Left cardiac atrium (tissue), 4 donors: Measurements from ENCODE around the gene KIF1B. TPM values are rescaled to one million over a fixed set of nuclear protein-coding genes. Genes with fewer than 3 reads are reported as not detected.

Experiments used
- ATAC-seq, 2 donors: fragments of 200-7000 bp; cut with Tn5 transposase; one replicate each; pipeline ENCODE4 v1.9.1; 2020; ENCODE audit warnings: mild to moderate bottlenecking in 2 of 2, moderate library complexity in 2 of 2
- DNase-seq: peaks from one replicate; pipeline ENCODE4 v3.0.0-alpha.2; 2020
- intact Hi-C, 2 donors: fragments of 100-400 bp; cut with DNase I; formaldehyde crosslinking; loops; one replicate each; pipeline versions ENCODE4 v1.14.1 to v1.15.1; 2022 to 2023
- total RNA-seq, 2 donors: library from RNA; stranded (reverse); fragmentation: NEBNext Ultra II Directional; extraction: Animal tissue kit (Norgen Biotek cat#: 25700); gene quantifications; one replicate each; pipeline ENCODE4 v1.2.1, GENCODE V29; 2021
- donor health status: DM: no; HTN: yes; CAD: no.
- donor health status: DM: no; HTN: yes; CAD: no; lungs with severe emphysema.
- donor health status: DM: yes; HTN: yes; CAD: no.
- donor health status: Dilated cardiomyopathy.

KIF1B gene
- total RNA-seq, 2 donors from 2014 or later, result 46.1 to 54.2 TPM

DNA sequence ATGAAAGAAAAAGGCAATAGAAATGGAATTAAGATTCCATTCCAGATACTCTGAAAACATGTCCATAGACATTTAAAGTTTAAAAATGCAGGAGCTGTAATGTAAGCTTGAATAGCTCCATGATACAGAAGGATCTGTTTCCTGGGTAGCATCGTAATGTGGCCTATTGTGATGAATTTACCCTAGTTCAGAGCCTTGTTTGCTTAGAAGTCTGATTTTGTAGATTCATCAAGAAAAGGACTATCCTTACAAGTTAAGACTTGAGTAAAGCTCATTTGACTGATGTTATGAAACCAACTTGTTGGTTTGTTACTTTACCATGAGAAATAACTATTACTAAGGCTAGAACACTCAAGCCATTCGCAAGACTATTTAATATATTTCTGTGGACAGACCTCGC lies 55.5 kb downstream of the KIF1B start:
- intact Hi-C loops, result no loop called here
- no peak for ATAC-seq
- no peak for DNase-seq

DNA sequence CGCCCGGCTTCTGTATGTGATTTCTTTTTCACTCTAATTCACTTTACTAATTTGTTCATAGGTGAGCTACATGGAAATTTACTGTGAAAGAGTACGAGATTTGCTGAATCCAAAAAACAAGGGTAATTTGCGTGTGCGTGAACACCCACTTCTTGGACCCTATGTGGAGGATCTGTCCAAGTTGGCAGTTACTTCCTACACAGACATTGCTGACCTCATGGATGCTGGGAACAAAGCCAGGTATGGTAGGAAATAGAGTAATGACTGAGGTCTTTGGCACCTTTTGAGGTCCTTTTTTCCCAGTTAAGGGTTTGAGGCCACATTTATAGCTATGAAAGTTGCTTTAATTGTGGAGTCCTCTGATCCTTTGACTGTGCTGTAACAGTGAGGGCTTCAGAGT lies 56.9 kb downstream of the KIF1B start:
- DNase-seq (no peak), ATAC-seq (peak; percentile 55 to 62)
- intact Hi-C loops, result no loop called here

DNA sequence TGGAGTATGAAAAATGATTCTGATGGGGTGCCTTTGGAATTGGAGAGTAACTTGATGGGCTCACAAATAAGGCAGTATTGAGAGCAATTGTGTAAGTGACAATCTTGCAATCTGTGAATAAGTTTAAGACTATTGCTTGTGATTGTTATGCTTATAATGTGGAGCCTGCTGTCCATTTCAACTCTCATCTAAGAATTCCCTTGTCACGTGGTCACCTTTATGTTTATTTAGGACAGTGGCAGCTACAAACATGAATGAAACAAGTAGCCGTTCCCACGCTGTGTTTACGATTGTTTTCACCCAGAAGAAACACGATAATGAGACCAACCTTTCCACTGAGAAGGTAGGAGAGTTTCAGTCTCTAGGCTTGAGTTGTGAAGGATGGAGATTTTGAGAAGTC lies 57.6 kb downstream of the KIF1B start:
- intact Hi-C loops, result no loop called here
- no peak for DNase-seq
- ATAC-seq, result no peak

DNA sequence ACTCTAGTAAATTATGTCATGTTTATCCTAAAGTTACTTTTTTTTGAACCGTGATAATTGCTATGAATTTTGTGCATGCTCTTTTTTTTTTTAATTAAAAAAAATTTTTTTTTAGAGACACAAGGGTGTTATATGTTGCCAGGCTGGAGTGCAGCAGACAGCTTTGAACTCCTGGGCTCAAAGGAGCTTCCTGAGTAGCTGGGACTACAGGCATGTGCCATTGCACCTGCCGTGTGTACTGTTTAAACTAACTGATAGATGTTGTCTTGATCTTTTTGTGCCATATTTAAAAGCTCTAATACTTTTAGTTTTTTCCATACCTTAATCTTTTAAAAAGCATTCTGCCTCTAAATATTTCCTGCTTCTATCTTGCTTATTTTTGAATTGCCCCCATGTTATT lies 60.7 kb downstream of the KIF1B start:
- intact Hi-C loops, result no loop called here
- DNase-seq, result no peak

DNA sequence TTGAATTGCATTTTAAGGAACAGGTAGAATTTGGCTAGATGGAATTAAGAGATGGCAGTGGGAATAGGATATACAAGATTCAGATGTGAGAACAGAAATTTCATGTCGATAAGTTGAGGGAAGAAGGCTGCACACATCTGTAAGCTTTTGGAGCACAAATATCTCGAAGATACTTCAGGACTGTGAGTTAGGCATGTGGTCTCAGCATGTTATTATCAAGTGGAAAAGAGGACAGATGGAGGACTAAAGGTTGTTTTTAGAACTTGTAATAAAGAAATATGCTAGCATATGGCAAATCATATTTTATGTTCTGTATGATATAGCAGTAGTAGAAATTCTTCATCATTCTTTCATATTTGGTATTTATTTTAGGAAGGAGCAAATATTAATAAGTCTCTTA lies 61.5 kb downstream of the KIF1B start:
- intact Hi-C loops, result no loop called here
- DNase-seq (no peak), ATAC-seq (no peak)

More for the DNA sequence above, 60.7 kb downstream of the KIF1B start:
- ATAC-seq, result no peak

DNA sequence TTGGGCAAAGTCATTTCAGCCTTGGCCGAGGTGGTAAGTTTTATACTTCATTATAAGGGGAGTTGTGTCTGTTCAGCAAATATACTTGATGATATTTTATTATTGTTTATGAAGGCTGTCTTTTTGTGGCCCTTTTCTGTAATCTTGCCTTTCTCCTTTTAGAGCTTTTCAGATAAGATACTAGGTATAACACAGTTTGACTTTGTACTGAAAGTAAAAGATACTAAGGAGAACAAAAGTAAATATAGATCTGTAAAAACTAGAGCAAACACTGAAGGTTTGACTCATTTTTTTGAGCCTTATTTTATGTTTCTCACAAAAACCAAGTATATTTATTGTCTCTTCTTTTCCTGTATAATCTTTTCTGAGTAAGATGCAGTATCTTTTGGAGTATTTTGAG lies 61.9 kb downstream of the KIF1B start:
- intact Hi-C loops, result no loop called here
- DNase-seq (no peak), ATAC-seq (no peak)

DNA sequence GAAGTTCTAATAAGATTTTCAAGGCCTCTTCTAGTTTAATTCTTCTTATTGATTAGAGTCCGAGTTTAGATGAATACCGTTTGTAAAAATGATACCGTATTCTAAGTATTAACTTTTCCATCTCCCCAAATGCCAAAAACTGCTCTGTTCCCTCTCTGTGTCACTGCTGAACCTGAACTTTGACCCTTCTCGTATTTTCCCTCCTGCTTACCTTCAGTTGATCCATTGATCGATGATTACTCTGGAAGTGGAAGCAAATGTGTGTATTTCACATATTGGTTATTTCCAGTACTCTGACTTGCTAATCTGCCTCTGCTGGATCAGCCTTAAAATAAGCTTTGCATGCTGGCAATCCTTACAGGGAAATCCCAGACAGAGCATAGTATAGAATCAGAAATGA lies 68.5 kb downstream of the KIF1B start:
- intact Hi-C loops, result no loop called here
- no peak for ATAC-seq
- no peak for DNase-seq

DNA sequence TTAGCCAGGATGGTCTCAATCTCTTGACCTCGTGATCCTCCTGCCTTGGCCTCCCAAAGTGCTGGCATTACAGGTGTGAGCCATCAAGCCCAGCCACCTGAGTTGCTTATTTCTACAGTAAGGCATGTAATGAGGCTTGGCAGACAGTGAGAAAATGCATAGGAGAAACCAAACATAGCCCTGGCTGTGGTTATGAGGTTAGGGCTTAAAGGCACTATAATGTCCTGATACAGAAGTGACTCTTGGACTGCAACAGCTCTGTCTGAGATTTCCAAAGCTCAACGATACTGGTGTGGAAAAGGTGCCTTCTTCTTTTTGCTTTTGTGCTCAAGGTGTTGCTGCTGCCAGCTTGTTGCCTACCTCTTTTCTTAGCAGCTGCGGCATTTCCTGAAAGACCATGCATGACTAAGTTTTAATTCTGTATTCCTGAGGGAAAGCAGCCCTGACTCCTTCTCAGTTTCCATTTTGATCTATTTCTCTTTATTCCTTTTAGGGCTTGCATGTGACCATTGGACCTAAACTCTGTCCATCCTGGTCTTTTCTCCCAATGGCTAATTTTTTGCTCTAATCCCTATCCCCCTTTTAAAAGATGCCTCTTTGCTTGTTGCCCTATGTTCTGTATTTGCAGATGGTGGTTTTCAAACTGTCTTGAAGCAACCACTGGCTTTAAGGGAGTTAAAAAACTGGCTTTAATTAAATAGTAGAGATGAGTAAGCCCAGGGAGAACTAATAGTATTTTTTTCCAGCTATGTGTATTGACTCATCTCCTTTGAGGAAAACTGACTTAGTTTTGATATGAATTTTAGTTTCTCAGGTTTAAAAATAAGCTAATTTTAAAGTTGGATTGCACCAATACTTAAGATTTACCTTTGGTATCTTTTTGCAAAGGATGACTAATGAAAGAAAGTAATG lies 70.3 kb downstream of the KIF1B start:
- DNase-seq (no peak), ATAC-seq (no peak)
- intact Hi-C loops, result no loop called here

DNA sequence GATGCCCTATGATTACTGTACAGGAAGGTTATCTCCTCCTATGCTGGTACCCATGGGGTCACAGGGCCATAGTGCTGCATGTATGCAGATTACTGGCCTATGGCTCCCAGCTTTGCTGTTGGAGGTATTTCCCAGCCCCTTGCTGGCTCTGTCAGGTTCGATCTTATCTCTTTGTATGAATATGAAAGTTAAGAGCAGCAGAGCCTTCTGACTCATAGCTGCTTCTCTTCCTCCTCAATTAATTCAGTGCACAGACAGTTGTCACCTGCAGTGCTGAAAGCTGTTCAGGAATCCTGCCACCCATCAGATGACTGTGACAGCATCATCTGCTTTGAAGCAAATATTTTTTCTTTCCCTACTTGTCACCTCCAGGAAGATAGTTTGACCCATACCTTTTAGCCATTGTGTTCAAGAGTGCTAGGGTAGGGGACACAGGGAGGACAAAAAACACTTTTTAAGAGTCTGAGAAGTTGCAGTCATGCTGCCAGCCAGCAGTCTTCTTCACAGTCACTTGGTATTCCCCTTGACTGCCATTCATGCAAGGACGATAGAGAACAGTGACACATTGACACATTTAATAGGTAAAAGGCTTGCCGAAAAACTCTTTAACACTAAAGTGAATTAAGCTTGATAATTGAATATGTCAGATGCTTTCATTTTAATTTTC lies 73.1 kb downstream of the KIF1B start:
- intact Hi-C loops, result no loop called here
- ATAC-seq, result peak in 1 of 2 donors; percentile 18
- DNase-seq, result no peak

DNA sequence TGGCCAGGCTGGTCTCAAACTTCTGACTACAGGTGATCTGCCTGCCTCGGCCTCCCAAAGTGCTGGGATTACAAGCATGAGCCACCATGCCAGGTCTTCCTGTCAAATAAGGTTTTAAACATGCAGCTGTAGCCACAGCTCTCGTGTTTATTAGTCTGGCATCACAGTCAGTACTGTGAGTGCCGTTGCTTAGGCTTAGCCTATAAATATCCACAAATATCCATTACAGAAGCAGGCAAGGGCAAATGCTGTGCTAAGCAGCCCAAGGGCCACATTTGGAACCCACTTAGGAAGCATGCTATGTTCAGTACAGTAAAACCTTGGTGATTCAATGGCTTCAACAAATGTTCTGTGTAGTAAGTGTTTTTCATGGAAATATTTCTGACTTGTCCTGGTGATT lies 75.9 kb downstream of the KIF1B start:
- DNase-seq (no peak), ATAC-seq (peak; percentile 89 to 90)
- intact Hi-C loops, result loop anchor here in 1 of 2 donors (5.0 kb wide), 1 partner anchor 74 kb away; the partner anchor contains the start of gene KIF1B

DNA sequence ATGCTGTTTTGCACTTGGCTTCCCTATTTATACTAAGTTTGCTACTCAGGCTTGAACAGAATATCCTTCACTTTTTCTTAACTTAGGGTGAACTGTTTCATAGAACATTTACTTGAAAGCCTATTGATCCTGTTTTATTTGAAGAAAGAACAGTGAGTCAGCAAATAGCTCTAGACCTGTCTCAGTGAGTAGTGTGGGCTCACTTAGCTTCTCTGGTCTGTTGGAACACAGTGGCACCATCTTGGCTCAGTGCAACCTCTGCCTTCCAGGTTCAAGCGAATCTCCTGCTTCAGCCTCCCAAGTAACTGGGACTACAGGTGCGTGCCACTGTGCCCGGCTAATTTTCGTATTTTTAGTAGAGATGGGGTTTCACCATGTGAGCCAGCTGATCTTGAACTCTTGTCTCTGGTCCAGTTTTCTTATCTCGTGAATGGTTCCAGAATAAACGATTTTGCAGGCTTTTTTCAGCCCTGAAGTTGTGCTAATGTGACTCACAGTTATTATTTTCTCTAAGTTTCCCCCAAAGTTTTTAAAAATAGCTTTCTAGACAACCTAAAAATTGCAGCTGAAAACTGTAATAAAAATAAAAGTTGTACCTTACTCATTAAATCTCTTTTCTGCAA lies 76.8 kb downstream of the KIF1B start:
- DNase-seq (no peak), ATAC-seq (no peak)
- intact Hi-C loops, result loop anchor here in 1 of 2 donors (5.0 kb wide), 1 partner anchor 75 kb away; the partner anchor contains the start of gene KIF1B

DNA sequence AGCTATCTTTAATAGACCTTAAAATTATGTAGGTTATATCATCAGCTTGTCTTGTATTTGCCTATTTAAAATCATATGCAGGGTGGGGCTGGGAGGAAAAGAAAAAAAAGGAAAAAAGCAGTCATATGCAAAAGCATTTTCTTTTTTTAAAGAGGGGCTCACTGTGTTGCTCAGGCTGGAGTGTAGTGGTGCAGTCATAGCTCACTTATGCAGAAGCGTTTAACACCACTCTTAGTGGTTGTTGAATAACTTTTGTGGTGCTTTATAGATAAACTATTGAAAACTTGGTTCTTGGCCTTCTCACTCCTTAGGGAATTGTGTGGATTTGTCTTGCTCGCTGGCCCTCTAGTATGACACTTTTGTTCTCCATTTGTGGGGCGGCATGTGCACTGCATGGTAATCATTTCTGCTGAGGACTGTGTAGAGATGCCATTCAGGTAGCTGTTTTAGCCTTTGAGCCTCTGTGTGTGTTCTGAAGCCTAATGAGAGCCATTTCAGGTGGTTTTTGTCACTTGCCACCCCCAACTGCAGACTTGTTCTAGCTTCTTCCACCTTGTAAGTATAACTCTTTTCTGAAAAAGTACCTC lies 77.8 kb downstream of the KIF1B start:
- intact Hi-C loops, result loop anchor here in 1 of 2 donors (5.0 kb wide), 1 partner anchor 76 kb away; the partner anchor contains the start of gene KIF1B
- DNase-seq (no peak), ATAC-seq (no peak)

DNA sequence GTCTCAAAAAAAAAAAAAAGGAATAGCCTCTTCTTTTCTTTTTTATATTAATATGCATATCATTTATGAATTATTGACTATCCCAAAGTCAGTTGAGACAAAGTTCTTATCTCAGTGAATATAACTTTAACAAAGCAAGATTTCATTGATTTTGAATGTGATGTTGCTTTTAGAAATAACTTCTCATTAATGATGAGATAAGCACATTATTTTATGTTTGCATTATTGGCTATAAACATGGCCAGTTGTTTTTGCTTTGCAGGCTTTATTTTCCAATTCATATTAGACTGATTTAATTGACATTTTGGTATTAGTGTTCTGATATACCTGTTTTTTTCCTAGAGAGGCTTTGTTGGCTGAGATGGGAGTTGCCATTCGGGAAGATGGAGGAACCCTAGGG lies 81.3 kb downstream of the KIF1B start:
- no peak for DNase-seq
- intact Hi-C loops, result no loop called here
- ATAC-seq, result no peak

DNA sequence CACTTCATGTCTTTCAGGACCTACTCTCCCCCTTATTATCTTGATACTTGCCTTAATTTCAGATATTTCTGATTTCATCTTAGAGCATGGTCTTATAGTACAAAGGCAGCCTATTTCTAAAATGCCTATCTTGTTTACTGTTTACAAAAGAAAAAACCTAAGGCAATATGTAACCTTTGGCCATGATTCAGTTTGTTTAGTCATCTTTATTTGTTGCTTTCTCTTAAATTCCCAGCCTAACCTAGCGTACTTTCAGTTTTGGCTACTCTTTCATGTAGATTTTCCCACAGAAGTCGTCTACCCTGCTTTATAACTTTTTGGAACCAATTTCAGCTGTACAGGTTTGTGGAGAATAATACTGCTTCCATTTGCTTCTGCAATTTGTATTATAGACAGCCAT lies 81.8 kb downstream of the KIF1B start:
- intact Hi-C loops, result no loop called here
- DNase-seq (no peak), ATAC-seq (no peak)

DNA sequence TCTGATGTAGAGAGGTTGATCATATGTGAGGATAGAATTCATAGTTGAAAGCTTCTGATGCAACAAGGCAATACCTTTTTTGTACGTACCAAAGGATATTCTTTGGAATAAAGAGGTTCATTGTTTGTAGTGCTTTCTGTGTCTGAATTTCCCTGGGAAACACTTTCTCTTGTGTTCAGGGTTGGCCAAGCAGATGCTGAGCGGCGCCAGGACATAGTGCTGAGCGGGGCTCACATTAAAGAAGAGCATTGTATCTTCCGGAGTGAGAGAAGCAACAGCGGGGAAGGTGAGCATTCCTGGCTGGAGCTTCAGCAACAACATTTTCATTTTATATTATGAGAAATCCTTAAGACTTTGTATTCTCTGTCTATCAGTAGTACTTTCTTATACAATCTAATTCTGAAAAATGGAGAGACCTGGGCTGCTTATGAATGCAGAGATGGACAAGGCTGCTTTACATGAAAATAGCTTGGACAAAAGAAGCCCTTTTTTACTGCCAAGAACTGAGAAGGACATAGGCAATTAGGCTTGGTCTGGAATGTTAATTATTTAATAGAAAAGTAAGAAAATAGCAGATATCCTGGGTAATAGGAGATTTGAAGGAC lies 85.2 kb downstream of the KIF1B start:
- no peak for DNase-seq
- intact Hi-C loops, result no loop called here

DNA sequence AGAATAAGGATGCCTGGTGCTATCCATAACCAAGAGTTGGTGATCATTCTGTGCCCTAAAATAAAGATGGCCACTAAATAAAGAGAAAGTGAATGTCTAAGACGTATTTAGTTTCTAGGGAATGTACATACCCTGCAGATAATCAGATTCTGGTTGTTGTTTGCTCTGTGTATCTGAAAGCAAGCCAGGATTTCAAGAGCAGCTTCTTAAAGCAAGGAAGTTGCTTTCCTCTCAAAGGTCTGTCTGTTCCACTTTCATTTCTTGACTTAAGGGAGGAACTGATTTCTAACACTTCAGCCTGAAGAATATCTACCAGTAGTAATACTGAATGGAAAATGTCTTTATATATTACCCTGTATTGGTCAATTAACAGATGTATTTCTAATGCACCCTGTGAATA lies 88.8 kb downstream of the KIF1B start:
- intact Hi-C loops, result no loop called here
- no peak for ATAC-seq

More for the DNA sequence above, 85.2 kb downstream of the KIF1B start:
- ATAC-seq, result no peak

DNA sequence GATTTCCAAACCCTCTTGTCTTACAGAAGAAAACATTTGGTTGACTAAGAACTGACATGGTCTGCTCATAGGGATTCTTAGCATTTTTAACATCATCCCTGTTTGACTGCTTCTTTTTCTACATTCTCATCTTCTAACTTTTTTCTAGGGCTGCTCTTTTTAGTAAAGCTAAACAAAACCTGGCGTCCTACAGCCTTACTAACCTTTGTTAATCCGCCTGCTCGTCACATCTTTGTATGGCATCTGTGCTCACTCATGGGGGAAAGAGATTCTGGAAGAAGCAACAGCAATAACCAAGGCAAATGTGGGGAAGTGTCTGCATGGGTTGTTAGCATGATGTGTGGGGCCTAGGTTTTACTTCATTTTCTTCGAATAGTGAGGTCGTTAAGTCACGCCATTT lies 92.0 kb downstream of the KIF1B start:
- intact Hi-C loops, result no loop called here
- DNase-seq (no peak), ATAC-seq (no peak)

More for the DNA sequence above, 88.8 kb downstream of the KIF1B start:
- DNase-seq, result no peak

DNA sequence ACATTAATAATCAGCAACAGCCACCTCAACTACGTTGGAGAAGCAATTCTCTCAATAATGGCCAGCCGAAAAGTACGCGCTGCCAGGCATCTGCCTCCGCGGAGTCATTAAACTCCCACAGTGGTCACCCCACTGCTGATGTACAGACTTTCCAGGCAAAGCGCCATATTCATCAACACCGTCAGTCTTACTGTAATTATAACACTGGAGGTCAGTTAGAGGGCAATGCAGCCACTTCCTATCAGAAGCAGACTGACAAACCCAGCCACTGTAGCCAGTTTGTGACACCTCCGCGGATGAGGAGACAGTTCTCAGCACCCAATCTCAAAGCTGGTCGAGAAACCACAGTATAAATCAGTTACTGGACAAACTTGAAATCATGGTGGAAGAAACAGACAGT lies 93.9 kb downstream of the KIF1B start:
- intact Hi-C loops, result no loop called here
- peak; percentile 40 for DNase-seq
- peak; percentile 61 to 63 for ATAC-seq

DNA sequence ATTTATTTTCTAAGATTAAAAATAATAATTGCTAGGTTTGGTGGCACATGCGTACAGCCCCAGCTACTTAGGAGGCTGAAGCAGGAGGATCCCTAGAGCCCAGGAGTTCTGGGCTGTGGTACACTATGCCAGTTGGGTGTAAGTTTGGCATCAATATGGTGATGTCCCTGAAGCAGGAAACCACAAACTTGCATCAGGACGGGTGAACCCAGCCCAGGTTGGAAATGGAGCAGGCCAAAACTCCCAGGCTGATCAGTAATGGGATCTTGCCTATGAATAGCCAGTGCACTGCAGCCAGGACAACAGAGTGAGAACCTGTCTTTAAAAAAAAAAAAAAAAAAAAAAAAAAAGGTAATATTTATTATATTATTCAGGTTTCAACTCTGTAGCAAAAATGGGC lies 96.1 kb downstream of the KIF1B start:
- no peak for DNase-seq
- intact Hi-C loops, result no loop called here
- ATAC-seq, result no peak
